ENCODE measurements around the gene SLC12A7. TPM values are rescaled to one million over a fixed set of nuclear protein-coding genes. Genes with fewer than 3 reads are reported as not detected.

The SLC12A7 gene
- total RNA-seq, 4 donors from 2014 or later = 18.8 to 28.7 (median 24.5) TPM

- Histone ChIP-seq H3K27me3 (no peaks in the 10 kb centered on the region), H3K4me3 (no peak overlapping the region), H3K4me1 (no peaks in the 10 kb centered on the region), H3K9me3 (no peaks in the 10 kb centered on the region), H3K36me3 (peaks cover 0 to 96% of the 10 kb centered on the region in 2 donors), H3K27ac (no peak overlapping the region)
- TF ChIP-seq POLR2A (IDR thresholded peaks at IDR 0.05) (no peak), CTCF (IDR thresholded peaks at IDR 0.05) (no peak), POLR2AphosphoS5 (IDR thresholded peaks at IDR 0.05) (no peak), EP300 (IDR thresholded peaks at IDR 0.05) (no peak)
- no peak for ATAC-seq
- WGBS, 2 donors (ENCODE audit: low coverage in 1 of 2) = 100% methylated on average over 1 of the region's 24 CpGs; no CpG with 5 or more reads in 1 of the 2 donors
Observed at GRCh38 chr5:1060535-1060981, 51.3 kb downstream of the SLC12A7 start.

GRCh38 chr5:1059884-1060263, 52.0 kb downstream of the SLC12A7 start:
- Histone ChIP-seq H3K9me3 (no peaks in the 10 kb centered on the region), H3K27me3 (no peaks in the 10 kb centered on the region), H3K36me3 (peaks cover 0 to 96% of the 10 kb centered on the region in 2 donors), H3K4me3 (no peak overlapping the region), H3K27ac (no peak overlapping the region), H3K4me1 (no peaks in the 10 kb centered on the region)
- ATAC-seq = no peak
- WGBS, 2 donors (ENCODE audit: low coverage in 1 of 2) = 76% methylated on average over 6 of the region's 17 CpGs; no CpG with 5 or more reads in 1 of the 2 donors
- TF ChIP-seq POLR2A (IDR thresholded peaks at IDR 0.05) (no peak), CTCF (IDR thresholded peaks at IDR 0.05) (no peak), EP300 (IDR thresholded peaks at IDR 0.05) (no peak), POLR2AphosphoS5 (IDR thresholded peaks at IDR 0.05) (no peak)

GRCh38 chr5:1058988-1059883, 52.6 kb downstream of the SLC12A7 start:
- H3K27ac ChIP-seq = no peak overlapping the region
- ATAC-seq = no peak

GRCh38 chr5:1058083-1058945, 53.5 kb downstream of the SLC12A7 start:
- ATAC-seq = no peak
- peaks cover 0 to 96% of the 10 kb centered on the region in 2 donors for H3K36me3 ChIP-seq
- H3K27me3 ChIP-seq = no peaks in the 10 kb centered on the region
- H3K4me3 ChIP-seq = no peak overlapping the region
- H3K27ac ChIP-seq = no peak overlapping the region
- H3K4me1 ChIP-seq = no peaks in the 10 kb centered on the region
- H3K9me3 ChIP-seq = no peaks in the 10 kb centered on the region
- TF ChIP-seq EP300 (IDR thresholded peaks at IDR 0.05) = no peak
- no peak for TF ChIP-seq POLR2AphosphoS5 (IDR thresholded peaks at IDR 0.05)
- no peak for TF ChIP-seq POLR2A (IDR thresholded peaks at IDR 0.05)
- no peak for TF ChIP-seq CTCF (IDR thresholded peaks at IDR 0.05)
- WGBS, 2 donors (ENCODE audit: low coverage in 1 of 2) = 95% methylated on average over 16 of the region's 36 CpGs; no CpG with 5 or more reads in 1 of the 2 donors

More at GRCh38 chr5:1058988-1059883, 52.6 kb downstream of the SLC12A7 start:
- Histone ChIP-seq H3K9me3 (no peaks in the 10 kb centered on the region), H3K4me3 (no peak overlapping the region), H3K4me1 (no peaks in the 10 kb centered on the region), H3K27me3 (no peaks in the 10 kb centered on the region), H3K36me3 (peaks cover 0 to 96% of the 10 kb centered on the region in 2 donors)
- no CpG with 5 or more reads among the region's 34 CpGs for WGBS, 2 donors (ENCODE audit: low coverage in 1 of 2)
- TF ChIP-seq EP300 (IDR thresholded peaks at IDR 0.05) = no peak
- no peak for TF ChIP-seq POLR2A (IDR thresholded peaks at IDR 0.05)
- no peak for TF ChIP-seq CTCF (IDR thresholded peaks at IDR 0.05)
- TF ChIP-seq POLR2AphosphoS5 (IDR thresholded peaks at IDR 0.05) = no peak
